ENCODE results near the gene ZNF766.

- TF ChIP-seq TCF7 (CRISPR knock-in tag; IDR thresholded peaks at IDR 0.05; ENCODE audit: low read depth) (no peak), MXD4 (CRISPR knock-in tag; IDR thresholded peaks at IDR 0.05; ENCODE audit: borderline replicate concordance) (no peak), CTCF (IDR thresholded peaks at IDR 0.05) (no peak), NR2C2 (CRISPR knock-in tag; IDR thresholded peaks at IDR 0.05) (no peak)
These were observed 39.9 kb upstream of the ZNF766 start for GRCh38 chr19:52229524-52229923.
